MM.1S (cell line): Measurements from ENCODE around the gene DCAF8L2.

Experiments used
- EZH2 ChIP-seq: fragments of 300-600 bp; sonication (generic); optimal IDR thresholded peaks from 2 replicates; pipeline ENCODE3; 2017; ENCODE audit warnings: low read depth, mild to moderate bottlenecking, antibody characterized with exemption, low read length, mixed read lengths
- TF ChIP-seq, protein P1 (sequence below): fragments of 300-600 bp; sonication (generic); IDR thresholded peaks from 2 replicates; pipeline ENCODE4 v1.5.1; 2016; ENCODE audit warnings: antibody characterized with exemption, low read length, mixed read lengths

DNA sequence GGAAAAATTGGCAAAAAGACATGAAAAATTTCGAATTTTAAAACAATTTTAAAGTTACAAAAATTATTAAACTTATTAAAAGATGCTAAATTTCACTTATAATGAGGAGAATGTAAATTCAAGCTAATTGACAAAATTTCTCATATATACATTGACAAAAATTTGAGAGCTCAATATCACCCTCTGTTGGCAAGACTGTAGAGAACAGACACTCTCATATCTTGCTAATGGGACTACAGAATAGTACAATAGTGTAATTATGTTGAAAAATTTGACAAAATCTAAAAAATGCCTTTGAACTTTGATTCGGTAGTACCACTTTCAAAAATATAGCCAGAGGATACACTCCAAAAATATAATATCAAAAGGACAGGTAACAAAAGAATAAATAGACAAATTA, 29.8 kb downstream of the DCAF8L2 start:
- no peak for TF ChIP-seq EZH2
- TF ChIP-seq, protein P1, sequence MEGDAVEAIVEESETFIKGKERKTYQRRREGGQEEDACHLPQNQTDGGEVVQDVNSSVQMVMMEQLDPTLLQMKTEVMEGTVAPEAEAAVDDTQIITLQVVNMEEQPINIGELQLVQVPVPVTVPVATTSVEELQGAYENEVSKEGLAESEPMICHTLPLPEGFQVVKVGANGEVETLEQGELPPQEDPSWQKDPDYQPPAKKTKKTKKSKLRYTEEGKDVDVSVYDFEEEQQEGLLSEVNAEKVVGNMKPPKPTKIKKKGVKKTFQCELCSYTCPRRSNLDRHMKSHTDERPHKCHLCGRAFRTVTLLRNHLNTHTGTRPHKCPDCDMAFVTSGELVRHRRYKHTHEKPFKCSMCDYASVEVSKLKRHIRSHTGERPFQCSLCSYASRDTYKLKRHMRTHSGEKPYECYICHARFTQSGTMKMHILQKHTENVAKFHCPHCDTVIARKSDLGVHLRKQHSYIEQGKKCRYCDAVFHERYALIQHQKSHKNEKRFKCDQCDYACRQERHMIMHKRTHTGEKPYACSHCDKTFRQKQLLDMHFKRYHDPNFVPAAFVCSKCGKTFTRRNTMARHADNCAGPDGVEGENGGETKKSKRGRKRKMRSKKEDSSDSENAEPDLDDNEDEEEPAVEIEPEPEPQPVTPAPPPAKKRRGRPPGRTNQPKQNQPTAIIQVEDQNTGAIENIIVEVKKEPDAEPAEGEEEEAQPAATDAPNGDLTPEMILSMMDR: peak; percentile 37
